ENCODE data around the gene AHCYL2. TPM values are rescaled to one million over a fixed set of nuclear protein-coding genes. Genes with fewer than 3 reads are reported as not detected.

The AHCYL2 gene
- total and polyA plus RNA-seq, 9 donors: 8.7 to 25.8 (median 17.2) TPM

DNA sequence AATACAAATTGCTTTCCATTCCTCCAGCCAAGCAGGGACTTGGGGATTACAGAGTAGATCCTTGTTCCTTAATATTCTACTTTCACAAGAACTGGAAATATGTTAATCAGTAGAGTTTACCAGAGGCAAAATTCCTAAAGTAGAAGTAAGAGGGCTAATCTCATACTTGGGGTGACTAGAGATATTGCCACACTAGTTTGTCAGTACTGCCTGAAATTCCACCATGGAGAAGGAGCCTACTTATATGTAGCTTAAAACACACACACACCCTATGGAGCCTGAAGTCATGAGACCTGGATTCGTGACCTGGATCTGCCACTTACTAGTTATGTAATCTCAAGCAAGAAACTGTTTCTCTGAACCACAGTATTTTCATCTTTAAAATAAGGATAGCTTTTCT, 243.3 kb downstream of the AHCYL2 start:
- H3K9me3 ChIP-seq: no peaks in the 10 kb centered on the region
- no peaks in the 10 kb centered on the region for H3K4me1 ChIP-seq (ENCODE audit: insufficient read depth)
- H3K36me3 ChIP-seq: no peaks in the 10 kb centered on the region
- no peak overlapping the region for H3K27ac ChIP-seq
- intact Hi-C loops (cut with DNase I): loop anchor here in 1 of 4 donors (10.0 kb wide), 1 partner anchor 253 kb away; no protein-coding TSS in a partner anchor
- H3K27me3 ChIP-seq: no peaks in the 10 kb centered on the region
- no peak overlapping the region for H3K4me3 ChIP-seq
- 87 to 89% (median 88%) methylated on average over 1 of the region's 1 CpG for WGBS, 3 donors
- DNase-seq: no peak
- TF ChIP-seq POLR2A (IDR thresholded peaks at IDR 0.05) (no peak), EP300 (IDR thresholded peaks at IDR 0.05) (no peak)
- TF ChIP-seq, protein P1, sequence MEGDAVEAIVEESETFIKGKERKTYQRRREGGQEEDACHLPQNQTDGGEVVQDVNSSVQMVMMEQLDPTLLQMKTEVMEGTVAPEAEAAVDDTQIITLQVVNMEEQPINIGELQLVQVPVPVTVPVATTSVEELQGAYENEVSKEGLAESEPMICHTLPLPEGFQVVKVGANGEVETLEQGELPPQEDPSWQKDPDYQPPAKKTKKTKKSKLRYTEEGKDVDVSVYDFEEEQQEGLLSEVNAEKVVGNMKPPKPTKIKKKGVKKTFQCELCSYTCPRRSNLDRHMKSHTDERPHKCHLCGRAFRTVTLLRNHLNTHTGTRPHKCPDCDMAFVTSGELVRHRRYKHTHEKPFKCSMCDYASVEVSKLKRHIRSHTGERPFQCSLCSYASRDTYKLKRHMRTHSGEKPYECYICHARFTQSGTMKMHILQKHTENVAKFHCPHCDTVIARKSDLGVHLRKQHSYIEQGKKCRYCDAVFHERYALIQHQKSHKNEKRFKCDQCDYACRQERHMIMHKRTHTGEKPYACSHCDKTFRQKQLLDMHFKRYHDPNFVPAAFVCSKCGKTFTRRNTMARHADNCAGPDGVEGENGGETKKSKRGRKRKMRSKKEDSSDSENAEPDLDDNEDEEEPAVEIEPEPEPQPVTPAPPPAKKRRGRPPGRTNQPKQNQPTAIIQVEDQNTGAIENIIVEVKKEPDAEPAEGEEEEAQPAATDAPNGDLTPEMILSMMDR (IDR thresholded peaks at IDR 0.05): no peak

DNA sequence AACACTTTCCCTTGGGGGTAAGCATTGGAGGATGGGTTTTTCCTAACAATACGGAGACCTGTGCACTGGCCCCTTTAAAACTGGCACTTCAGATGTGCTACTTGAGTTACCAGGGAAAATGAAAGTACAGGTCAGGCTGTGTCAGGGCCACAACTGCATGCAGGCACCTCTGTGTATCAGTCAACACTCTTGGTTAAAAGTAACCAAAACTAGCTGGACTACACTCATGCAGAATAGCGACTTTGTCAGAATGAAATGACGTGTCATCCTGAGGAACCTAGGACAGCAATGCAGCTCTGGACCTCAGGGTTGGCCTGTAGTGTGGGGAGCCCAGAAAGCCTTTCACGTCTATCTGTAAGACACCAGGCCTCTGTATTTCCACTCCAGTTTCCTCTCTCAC, 243.7 kb downstream of the AHCYL2 start:
- Histone ChIP-seq H3K36me3 (no peaks in the 10 kb centered on the region), H3K9me3 (no peaks in the 10 kb centered on the region), H3K27me3 (no peaks in the 10 kb centered on the region), H3K4me3 (no peak overlapping the region), H3K4me1 (ENCODE audit: insufficient read depth) (no peaks in the 10 kb centered on the region), H3K27ac (no peak overlapping the region)
- DNase-seq: no peak
- WGBS, 3 donors: 76 to 93% (median 79%) methylated on average over 4 of the region's 4 CpGs
- TF ChIP-seq EP300 (IDR thresholded peaks at IDR 0.05) (no peak), POLR2A (IDR thresholded peaks at IDR 0.05) (no peak)
- TF ChIP-seq, protein P1 (IDR thresholded peaks at IDR 0.05): no peak
- intact Hi-C loops (cut with DNase I): loop anchor here in 1 of 4 donors (10.0 kb wide), 1 partner anchor 254 kb away; no protein-coding TSS in a partner anchor

DNA sequence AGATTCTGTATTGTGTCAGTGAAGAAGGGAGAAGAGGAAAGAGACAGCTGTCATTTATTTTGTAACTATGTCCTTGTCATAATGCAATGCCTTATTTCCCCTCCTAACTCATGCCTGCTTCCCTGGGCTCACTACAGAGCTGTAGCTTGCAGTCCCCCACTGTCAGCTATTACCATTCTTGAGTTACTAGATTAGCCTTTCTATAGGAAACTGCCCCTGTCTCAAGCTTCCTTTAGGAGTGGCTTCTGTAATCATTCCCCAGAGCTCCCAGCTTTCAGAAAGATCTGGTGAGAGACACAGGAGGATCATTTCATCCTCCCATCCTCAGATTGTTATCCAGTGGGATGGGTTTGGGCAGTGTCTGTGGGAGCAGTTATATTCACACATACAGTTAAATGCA, 245.1 kb downstream of the AHCYL2 start:
- Histone ChIP-seq H3K27me3 (no peaks in the 10 kb centered on the region), H3K4me1 (ENCODE audit: insufficient read depth) (no peaks in the 10 kb centered on the region), H3K9me3 (no peaks in the 10 kb centered on the region), H3K36me3 (no peaks in the 10 kb centered on the region), H3K4me3 (no peak overlapping the region), H3K27ac (no peak overlapping the region)
- TF ChIP-seq EP300 (IDR thresholded peaks at IDR 0.05) (no peak), POLR2A (IDR thresholded peaks at IDR 0.05) (no peak)
- TF ChIP-seq, protein P1 (IDR thresholded peaks at IDR 0.05): no peak
- no peak for DNase-seq
- intact Hi-C loops (cut with DNase I): loop anchor here (5.0 to 10.0 kb wide), 4 partner anchors 103 to 255 kb away; no protein-coding TSS in a partner anchor

DNA sequence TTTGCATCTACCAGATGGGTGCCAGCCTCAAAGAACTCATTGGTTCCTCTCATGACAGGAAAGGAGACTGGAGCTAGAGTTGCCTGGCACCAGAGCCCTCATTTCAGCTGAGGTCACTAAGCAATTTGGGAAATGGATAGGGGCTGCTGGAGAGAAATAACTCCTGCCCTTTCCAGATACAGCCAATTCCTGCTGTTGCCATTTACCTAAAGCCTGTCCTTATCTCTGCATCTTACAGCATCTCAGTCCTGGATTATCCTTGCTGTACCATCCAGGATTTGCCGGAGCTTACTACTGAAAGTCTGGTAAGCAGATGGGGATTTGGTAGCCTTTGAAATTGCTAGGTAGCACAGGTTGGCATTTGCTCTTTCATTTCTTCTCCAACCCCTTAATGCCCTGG, 245.6 kb downstream of the AHCYL2 start:
- Histone ChIP-seq H3K27me3 (no peaks in the 10 kb centered on the region), H3K27ac (no peak overlapping the region), H3K4me3 (no peak overlapping the region), H3K4me1 (ENCODE audit: insufficient read depth) (no peaks in the 10 kb centered on the region), H3K9me3 (no peaks in the 10 kb centered on the region), H3K36me3 (no peaks in the 10 kb centered on the region)
- intact Hi-C loops (cut with DNase I): loop anchor here (5.0 to 10.0 kb wide), 4 partner anchors 103 to 256 kb away; no protein-coding TSS in a partner anchor
- 89 to 96% (median 93%) methylated on average over 1 of the region's 1 CpG for WGBS, 3 donors
- DNase-seq: no peak
- no peak for TF ChIP-seq POLR2A (IDR thresholded peaks at IDR 0.05)
- TF ChIP-seq EP300 (IDR thresholded peaks at IDR 0.05): no peak
- TF ChIP-seq, protein P1 (IDR thresholded peaks at IDR 0.05): no peak

All from ovary (tissue), 9 donors.